Muscle of leg (tissue), 11 donors: Measurements from ENCODE around the gene STEAP4. TPM values are rescaled to one million over a fixed set of nuclear protein-coding genes. Genes with fewer than 3 reads are reported as not detected.
"Not testable (repeated sequence)": the region's sequence is repeated elsewhere in the genome, so short reads cannot be mapped to it uniquely, and the experiment has no call there.

Source experiments
- DNase-seq: peaks from one replicate; pipeline ENCODE4 v3.0.0; 2013
- H3K27ac ChIP-seq: one replicate; pipeline ENCODE4 v1.5.1; 2013; ENCODE audit warnings: mild to moderate bottlenecking, low read length, control low read depth
- H3K27me3 ChIP-seq: one replicate; pipeline ENCODE4 v1.6.1; 2013; ENCODE audit warnings: low read length; ENCODE audit not compliant: control insufficient read depth, insufficient read depth
- H3K36me3 ChIP-seq: one replicate; pipeline ENCODE4 v1.6.1; 2013; ENCODE audit warnings: low read length; ENCODE audit not compliant: control insufficient read depth, insufficient read depth
- H3K4me1 ChIP-seq: one replicate; pipeline ENCODE4 v1.6.1; 2013; ENCODE audit warnings: low read length; ENCODE audit not compliant: control insufficient read depth, insufficient read depth
- H3K4me3 ChIP-seq: one replicate; pipeline ENCODE4 v1.5.1; 2013; ENCODE audit warnings: low read length, control low read depth
- H3K9me3 ChIP-seq: replicated peaks from 2 replicates; pipeline ENCODE4 v1.6.1; 2013; ENCODE audit warnings: low read depth, low read length; ENCODE audit not compliant: control insufficient read depth
- WGBS: methylation state at CpG from one replicate; pipeline ENCODE4 v1.1.5; 2013; ENCODE audit warnings: missing lambda C conversion rate; ENCODE audit not compliant: insufficient coverage; 5-methylcytosine and 5-hydroxymethylcytosine counted together
- polyA plus RNA-seq, 8 donors: library from polyadenylated mRNA; unstranded; fragments of 120-200 nt; gene quantifications; one replicate each; pipeline versions ENCODE4 v1.2.1 to v1.2.3, GENCODE V29; 2013; ENCODE audit warnings: inconsistent platforms in 1 of 8, low replicate concordance in 1 of 8; ENCODE audit not compliant: insufficient read length in 8 of 8, insufficient read depth in 1 of 8
- total RNA-seq: library from RNA; stranded (reverse); fragments of 120-200 nt; gene quantifications from one replicate; pipeline ENCODE4 v1.2.4, GENCODE V29; 2013

STEAP4 gene
- total and polyA plus RNA-seq, 9 donors: 3.2 to 4.8 (median 4.4) TPM

DNA sequence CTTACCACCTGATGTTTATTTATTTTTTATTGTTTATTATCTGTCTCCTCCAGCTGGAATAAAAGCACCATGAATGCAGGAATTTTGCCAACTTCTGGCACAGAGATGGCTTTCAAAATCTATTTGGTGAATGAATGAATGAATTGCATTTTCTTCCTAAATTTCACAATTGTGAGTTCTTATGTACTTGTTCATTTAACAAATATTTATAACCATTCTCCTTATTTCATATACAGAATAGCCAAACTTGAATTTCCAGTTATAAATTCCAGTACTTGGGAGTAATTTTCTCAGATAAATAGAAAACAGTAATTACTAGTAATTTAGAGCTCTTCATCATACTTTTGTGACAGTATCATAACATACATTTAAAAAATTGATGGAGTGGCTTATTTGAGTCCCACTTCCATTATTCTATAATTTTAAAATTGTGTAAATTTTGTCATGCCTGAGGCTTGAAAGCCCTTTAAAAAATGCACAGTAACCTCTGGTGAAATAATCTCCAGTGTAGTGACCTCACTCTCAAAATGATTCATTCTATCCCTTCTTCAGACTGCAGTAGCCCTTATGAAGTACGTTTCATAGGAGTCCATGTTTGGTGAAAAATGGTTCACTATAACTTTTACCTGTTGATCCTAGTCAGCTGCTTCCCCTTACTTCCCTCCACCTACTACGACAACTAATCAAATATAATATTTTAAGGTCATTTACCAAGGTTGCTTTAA is 46.9 kb downstream of the STEAP4 start:
- Histone ChIP-seq H3K27ac (no peak overlapping the region), H3K36me3 (no peaks in the 10 kb centered on the region), H3K9me3 (peaks cover 9% of the 10 kb centered on the region), H3K4me3 (no peak overlapping the region), H3K4me1 (no peaks in the 10 kb centered on the region), H3K27me3 (no peaks in the 10 kb centered on the region)
- WGBS: no CpG with 5 or more reads among the region's 2 CpGs
- DNase-seq: no peak

DNA sequence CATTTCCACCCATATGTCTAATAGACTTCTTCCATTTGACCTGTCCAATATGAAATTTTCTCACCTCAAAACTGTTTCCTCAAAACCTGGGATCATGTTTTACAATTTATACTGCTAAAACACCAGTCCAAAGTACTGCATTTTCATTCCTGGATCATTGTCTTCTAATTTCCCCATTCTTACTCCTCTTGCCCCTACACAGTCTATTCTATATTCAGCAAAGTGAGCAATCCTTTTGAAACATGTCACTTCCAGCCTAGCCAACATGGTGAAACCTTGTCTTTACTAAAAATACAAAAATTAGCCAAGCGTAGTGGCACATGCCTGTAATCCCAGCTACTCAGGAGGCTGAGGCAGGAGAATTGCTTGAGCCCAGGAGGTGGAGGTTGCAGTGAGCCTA is 48.4 kb downstream of the STEAP4 start:
- not testable (repeated sequence) for DNase-seq, H3K4me3 ChIP-seq, H3K4me1 ChIP-seq, H3K36me3 ChIP-seq, H3K27ac ChIP-seq, H3K27me3 ChIP-seq
- no CpG with 5 or more reads among the region's 1 CpG for whole genome bisulfite sequencing
- H3K9me3 ChIP-seq: peaks cover 19% of the 10 kb centered on the region

DNA sequence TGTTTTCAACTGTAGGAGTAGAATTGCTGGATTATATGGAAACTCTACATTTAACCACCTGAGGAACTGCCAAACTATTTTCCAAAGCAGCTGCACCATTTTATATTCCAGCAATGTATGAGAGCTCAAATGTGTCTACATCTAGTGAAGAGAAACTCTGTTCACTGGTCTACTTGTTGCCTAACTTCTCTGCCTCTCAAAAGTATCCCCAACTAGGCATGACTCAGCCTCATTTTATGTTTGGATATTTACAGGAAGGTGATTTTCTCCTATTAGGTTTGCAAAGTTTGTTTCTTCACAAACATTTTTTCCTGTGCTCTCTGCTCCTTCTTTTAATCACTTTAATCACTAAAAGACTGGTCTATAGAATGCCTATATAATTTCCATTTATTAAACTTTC is 49.8 kb downstream of the STEAP4 start:
- no peak overlapping the region for H3K4me3 ChIP-seq
- no peaks in the 10 kb centered on the region for H3K4me1 ChIP-seq
- no peak for DNase-seq
- peaks cover 22% of the 10 kb centered on the region for H3K9me3 ChIP-seq
- no peak overlapping the region for H3K27ac ChIP-seq
- H3K27me3 ChIP-seq: no peaks in the 10 kb centered on the region
- no peaks in the 10 kb centered on the region for H3K36me3 ChIP-seq

DNA sequence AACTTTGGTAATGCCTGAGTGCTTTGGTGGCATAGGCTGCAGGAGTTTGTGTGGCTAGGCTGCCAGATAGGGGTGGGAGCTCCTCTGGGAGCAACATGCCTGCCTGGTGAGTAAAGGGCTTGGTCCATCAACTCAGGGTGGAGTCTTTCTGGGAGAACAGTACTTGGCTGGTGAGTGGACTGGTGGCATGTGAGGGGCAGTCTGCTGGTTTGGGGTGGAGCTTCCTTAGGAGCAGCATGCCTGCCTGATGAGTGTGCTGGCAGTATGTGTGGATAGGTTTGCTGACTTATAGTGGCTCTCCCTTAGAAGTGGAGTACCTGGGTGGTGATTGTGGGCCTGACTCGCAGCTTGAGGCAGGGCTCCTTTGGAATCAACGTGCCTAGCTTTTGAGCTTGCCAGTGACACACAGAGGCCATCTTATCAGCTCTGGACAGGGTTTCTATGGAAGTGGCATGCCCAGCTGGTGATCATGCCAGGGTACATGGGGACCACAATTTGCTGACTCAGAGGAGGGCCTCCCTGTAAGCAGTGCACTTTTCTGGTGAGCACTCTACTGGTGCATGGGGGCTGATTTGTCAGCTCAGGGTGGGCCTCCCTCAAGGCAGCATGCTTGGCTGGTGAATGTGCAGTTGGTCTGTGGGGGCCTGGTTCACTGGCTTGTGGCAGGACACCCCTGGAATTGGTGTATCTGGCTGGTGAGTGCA is 51.8 kb downstream of the STEAP4 start:
- no peak overlapping the region for H3K4me3 ChIP-seq
- peaks cover 22% of the 10 kb centered on the region for H3K9me3 ChIP-seq
- H3K27me3 ChIP-seq: no peaks in the 10 kb centered on the region
- no peak for DNase-seq
- no peaks in the 10 kb centered on the region for H3K4me1 ChIP-seq
- H3K27ac ChIP-seq: no peak overlapping the region
- no peaks in the 10 kb centered on the region for H3K36me3 ChIP-seq
- 96% methylated on average over 2 of the region's 2 CpGs for WGBS

DNA sequence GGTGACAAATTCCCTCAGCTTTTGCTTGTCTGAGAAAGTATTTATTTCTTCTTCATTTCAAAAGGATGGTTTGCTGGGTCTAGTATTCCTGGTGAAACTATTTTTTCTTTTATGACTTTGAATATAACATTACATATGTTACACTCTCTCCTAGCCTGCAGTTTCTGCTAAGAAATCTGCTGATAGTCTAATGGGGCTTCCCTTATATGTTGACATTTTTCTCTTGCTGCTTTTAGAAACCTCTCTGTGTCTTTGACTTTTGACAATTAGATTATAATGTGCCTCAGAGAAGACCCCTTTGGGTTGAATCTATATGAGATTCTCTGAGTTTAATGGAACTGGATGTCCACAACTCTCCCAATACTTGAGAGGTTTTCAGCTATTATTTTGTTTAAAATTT is 53.1 kb downstream of the STEAP4 start:
- H3K9me3 ChIP-seq: peaks cover 22% of the 10 kb centered on the region
- no peaks in the 10 kb centered on the region for H3K36me3 ChIP-seq
- no peak overlapping the region for H3K4me3 ChIP-seq
- DNase-seq: no peak
- H3K27me3 ChIP-seq: no peaks in the 10 kb centered on the region
- no peak overlapping the region for H3K27ac ChIP-seq
- no peaks in the 10 kb centered on the region for H3K4me1 ChIP-seq

DNA sequence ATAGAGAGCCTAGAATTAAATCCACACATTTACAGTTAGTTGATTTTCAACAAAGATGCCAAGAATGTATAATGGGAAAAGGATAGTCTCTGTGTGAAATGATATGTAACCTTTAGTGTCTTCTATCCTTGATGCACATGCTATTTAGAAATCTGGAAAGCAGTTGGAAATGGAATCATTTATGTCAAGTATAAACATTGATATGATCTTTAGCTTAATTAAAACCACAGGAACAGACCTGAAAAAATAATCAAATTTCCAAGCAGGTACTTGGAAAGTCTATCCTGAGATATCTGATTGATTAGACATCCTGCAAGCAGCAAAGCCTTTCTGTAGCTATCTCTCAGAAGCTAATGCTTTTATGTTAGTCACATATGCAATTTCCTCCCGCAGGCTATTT is 62.4 kb downstream of the STEAP4 start:
- no peaks in the 10 kb centered on the region for H3K27me3 ChIP-seq
- no CpG with 5 or more reads among the region's 1 CpG for WGBS
- DNase-seq: no peak
- no peak overlapping the region for H3K27ac ChIP-seq
- H3K4me1 ChIP-seq: no peaks in the 10 kb centered on the region
- H3K4me3 ChIP-seq: no peak overlapping the region
- no peaks in the 10 kb centered on the region for H3K9me3 ChIP-seq
- H3K36me3 ChIP-seq: no peaks in the 10 kb centered on the region

DNA sequence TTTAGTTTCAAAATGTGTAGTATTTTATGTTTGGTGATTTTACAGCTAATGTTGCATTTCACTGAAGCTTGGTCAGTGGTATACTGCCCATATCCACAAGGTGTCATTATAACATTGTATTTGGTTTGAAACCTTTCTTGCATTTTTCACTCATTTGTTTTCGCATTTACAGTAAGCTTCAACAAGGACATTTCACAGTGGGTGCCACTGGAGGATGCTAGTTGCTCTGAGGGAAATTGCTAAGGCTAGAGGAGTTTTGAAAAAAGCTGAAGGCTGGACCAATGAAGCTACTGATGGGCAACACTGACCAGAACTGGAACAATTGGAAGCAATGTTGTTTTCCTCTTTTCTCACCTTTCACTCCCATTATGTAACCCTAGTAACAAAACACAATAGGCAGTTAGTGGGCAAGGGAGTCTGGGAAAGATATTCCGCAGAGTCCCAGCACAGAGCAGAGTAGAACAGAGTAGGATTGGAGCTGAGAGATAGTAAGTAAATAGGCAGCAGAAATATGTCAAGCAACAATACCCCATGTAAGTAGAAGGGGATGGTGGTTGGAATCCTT is 63.3 kb downstream of the STEAP4 start:
- no peaks in the 10 kb centered on the region for H3K9me3 ChIP-seq
- WGBS: no CpG with 5 or more reads among the region's 2 CpGs
- no peaks in the 10 kb centered on the region for H3K36me3 ChIP-seq
- H3K27ac ChIP-seq: no peak overlapping the region
- no peak overlapping the region for H3K4me3 ChIP-seq
- H3K27me3 ChIP-seq: no peaks in the 10 kb centered on the region
- H3K4me1 ChIP-seq: no peaks in the 10 kb centered on the region
- peak; percentile 73 for DNase-seq

DNA sequence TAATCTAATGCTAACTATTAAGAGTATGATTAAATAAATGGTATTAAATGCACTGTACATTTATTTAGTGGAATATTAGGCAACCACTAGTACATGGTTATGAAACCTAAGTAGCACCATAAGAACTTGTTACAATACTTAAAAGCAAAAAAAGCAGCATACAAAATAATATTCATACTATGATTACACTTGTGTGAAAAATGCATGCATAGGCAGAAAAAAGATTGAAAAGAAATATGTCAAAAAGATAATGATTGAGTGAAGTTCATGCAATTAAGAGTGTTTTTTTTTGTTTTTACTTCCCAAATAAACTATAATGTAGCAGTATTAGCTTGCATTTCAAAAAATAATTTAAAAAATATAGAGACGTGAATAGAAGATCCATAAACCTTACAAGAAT is 66.8 kb downstream of the STEAP4 start:
- H3K9me3 ChIP-seq: no peaks in the 10 kb centered on the region
- no peak for DNase-seq
- no peak overlapping the region for H3K27ac ChIP-seq
- WGBS: no CpG with 5 or more reads among the region's 1 CpG
- H3K27me3 ChIP-seq: no peaks in the 10 kb centered on the region
- H3K36me3 ChIP-seq: no peaks in the 10 kb centered on the region
- no peak overlapping the region for H3K4me3 ChIP-seq
- no peaks in the 10 kb centered on the region for H3K4me1 ChIP-seq

DNA sequence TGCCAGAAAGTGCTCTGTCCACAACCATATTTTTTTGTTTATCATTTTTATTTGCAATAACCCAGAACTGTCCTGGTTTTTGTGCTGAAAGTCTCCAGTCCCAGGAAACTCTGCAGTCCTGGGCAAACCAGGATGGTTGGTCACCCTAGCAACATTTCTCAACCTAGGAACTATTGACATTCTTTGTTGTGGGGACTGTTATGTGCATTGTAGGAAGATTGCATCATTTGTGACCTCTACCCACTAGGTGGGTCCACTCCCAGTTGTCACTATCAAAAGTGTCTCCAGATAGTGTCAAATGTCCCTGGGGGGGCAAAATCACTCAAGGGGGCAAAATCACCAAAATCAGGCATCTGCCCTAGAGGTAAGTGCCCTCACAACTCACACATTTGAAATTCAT is 72.9 kb downstream of the STEAP4 start:
- no peaks in the 10 kb centered on the region for H3K36me3 ChIP-seq
- H3K27me3 ChIP-seq: no peaks in the 10 kb centered on the region
- DNase-seq: no peak
- no peaks in the 10 kb centered on the region for H3K9me3 ChIP-seq
- no peak overlapping the region for H3K4me3 ChIP-seq
- no peaks in the 10 kb centered on the region for H3K4me1 ChIP-seq
- H3K27ac ChIP-seq: no peak overlapping the region

DNA sequence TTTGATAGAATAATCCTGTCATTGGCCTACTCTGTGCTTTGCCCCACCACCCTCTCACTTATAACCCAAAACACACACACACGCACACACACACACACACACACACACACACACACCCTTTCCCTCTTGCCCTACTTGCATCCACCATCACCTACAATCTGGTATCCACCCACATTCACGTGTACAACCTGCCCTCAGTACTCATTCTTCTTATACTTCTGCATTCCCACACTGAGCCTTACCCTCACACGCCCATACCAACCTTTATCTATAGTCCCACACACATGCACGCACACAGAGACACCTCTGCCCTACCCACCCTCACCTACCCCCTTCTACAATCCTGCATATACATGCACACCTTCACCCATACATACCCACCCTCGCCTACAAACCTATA is 76.0 kb downstream of the STEAP4 start:
- Histone ChIP-seq H3K27me3 (no peaks in the 10 kb centered on the region), H3K27ac (no peak overlapping the region), H3K9me3 (no peaks in the 10 kb centered on the region), H3K4me1 (no peaks in the 10 kb centered on the region), H3K36me3 (no peaks in the 10 kb centered on the region), H3K4me3 (no peak overlapping the region)
- WGBS: 80% methylated on average over 5 of the region's 5 CpGs
- DNase-seq: no peak
